ENCODE results near the gene APOA5. TPM values are rescaled to one million over a fixed set of nuclear protein-coding genes. Genes with fewer than 3 reads are reported as not detected.
"Not testable (repeated sequence)": the region's sequence is repeated elsewhere in the genome, so short reads cannot be mapped to it uniquely, and the experiment has no call there.

The APOA5 gene, protein sequence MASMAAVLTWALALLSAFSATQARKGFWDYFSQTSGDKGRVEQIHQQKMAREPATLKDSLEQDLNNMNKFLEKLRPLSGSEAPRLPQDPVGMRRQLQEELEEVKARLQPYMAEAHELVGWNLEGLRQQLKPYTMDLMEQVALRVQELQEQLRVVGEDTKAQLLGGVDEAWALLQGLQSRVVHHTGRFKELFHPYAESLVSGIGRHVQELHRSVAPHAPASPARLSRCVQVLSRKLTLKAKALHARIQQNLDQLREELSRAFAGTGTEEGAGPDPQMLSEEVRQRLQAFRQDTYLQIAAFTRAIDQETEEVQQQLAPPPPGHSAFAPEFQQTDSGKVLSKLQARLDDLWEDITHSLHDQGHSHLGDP
- total RNA-seq = 0.29 TPM

- no peak for DNase-seq (ENCODE audit: low spot score)
Observed at GRCh38 chr11:116791813-116792143, at the start of gene APOA5. Gene APOA5, minus strand, starts transcription at chr11:116791879. Its CDS starts 19 bp downstream, at chr11:116791860.

DNA sequence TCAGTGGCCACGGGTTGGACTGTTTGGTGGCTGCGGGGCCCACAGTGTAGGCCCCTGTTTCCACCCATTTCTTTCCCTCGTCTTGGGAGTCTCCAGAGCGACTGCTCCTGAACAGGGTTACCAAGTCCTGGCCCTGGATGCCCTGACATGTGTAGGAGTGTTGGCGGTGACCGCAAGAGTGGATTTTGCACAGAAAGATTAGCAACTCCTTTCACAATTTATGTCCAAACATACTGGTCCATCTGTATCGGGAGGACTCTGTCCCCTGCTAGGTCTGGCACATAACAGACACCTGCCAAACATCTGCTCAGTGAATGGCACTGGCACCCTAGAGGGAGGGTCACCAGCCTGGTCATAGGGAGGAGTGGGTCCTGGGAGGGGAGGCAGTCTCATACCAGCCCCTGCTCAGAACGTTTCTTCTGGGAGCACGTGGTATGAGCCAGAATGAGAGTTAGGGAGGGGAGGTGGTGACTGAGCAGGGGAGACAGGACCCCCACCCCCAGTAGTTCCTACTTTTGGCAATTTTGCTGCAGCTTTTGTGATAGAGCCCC is 49.1 kb upstream of the APOA5 start:
- no peak for DNase-seq (ENCODE audit: low spot score)

GRCh38 chr11:116840224-116840745 is 48.6 kb upstream of the APOA5 start:
- DNase-seq (ENCODE audit: low spot score) = no peak

GRCh38 chr11:116838321-116839084 is 46.8 kb upstream of the APOA5 start:
- DNase-seq (ENCODE audit: low spot score) = no peak

- DNase-seq (ENCODE audit: low spot score) = no peak
Observed at GRCh38 chr11:116837231-116838091, 45.8 kb upstream of the APOA5 start, which contains the start of gene APOA1. Gene APOA1, minus strand, starts transcription at chr11:116837622. Its CDS starts 235 bp downstream, at chr11:116837387.

- no peak for DNase-seq (ENCODE audit: low spot score)
Observed at GRCh38 chr11:116836632-116836991, 44.9 kb upstream of the APOA5 start.

DNA sequence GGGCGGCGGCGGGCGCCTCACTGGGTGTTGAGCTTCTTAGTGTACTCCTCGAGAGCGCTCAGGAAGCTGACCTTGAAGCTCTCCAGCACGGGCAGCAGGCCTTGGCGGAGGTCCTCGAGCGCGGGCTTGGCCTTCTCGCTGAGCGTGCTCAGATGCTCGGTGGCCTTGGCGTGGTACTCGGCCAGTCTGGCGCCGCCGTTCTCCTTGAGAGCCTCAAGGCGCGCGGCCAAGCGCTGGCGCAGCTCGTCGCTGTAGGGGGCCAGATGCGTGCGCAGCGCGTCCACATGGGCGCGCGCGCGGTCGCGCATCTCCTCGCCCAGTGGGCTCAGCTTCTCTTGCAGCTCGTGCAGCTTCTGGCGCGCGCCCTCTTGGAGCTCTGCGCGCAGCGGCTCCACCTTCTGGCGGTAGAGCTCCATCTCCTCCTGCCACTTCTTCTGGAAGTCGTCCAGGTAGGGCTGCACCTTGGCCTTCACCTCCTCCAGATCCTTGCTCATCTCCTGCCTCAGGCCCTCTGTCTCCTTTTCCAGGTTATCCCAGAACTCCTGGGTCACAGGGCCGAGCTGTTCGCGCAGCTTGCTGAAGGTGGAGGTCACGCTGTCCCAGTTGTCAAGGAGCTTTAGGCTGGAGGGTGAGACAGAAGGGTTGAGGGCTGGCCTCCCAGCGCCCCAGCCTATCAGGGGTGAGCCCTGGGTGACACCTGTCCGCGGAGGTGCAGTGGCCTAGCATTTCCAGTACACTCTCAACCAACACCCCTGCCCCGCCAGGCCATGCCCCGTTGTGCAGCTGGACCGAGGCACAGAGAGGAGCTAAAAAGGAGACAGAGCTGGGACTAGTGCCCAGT is 44.3 kb upstream of the APOA5 start:
- peak; percentile 94 for DNase-seq (ENCODE audit: low spot score)

- no peak for DNase-seq (ENCODE audit: low spot score)
Observed at GRCh38 chr11:116835042-116835772, 43.5 kb upstream of the APOA5 start.

DNA sequence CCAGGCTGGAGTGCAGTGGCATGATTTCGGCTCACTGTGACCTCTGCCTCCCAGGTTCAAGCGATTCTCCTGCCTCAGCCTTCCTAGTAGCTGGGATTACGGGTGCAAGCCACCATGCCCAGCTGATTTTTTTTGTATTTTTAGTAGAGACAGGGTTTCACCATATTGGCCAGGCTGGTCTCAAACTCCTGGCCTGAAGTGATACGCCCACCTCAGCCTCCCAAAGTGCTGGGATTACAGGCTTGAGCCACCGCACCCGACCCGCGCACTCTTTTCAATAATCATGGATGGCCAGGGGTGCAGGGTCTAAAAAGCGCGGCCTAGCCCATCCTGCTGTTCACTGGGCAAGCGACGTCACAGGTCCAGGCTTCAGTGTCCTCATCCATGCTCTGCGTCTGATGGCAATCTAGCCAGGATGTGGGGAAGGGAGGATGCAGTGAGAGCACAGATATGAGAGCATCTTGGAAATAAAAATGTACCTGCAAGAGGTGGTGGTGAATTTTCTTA is 42.9 kb upstream of the APOA5 start:
- DNase-seq (ENCODE audit: low spot score) = not testable (repeated sequence)

GRCh38 chr11:116833816-116834534 is 42.3 kb upstream of the APOA5 start:
- no peak for DNase-seq (ENCODE audit: low spot score)

DNA sequence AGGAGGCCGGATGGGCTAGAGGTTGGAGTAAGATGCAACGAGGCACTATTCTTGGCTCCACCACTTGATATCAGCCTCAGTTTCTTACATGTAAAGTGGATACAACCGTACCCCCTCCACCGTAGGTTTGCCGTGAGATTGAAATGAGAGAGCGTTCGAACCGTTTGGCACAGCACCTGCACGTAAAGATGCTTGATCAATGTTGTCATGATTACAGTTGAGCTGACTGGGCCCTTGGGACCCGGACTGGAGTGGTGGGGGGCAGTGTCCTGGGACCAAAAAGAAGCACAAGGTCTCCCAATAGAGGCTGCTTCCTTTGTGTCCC is 41.8 kb upstream of the APOA5 start:
- DNase-seq (ENCODE audit: low spot score) = no peak

DNA sequence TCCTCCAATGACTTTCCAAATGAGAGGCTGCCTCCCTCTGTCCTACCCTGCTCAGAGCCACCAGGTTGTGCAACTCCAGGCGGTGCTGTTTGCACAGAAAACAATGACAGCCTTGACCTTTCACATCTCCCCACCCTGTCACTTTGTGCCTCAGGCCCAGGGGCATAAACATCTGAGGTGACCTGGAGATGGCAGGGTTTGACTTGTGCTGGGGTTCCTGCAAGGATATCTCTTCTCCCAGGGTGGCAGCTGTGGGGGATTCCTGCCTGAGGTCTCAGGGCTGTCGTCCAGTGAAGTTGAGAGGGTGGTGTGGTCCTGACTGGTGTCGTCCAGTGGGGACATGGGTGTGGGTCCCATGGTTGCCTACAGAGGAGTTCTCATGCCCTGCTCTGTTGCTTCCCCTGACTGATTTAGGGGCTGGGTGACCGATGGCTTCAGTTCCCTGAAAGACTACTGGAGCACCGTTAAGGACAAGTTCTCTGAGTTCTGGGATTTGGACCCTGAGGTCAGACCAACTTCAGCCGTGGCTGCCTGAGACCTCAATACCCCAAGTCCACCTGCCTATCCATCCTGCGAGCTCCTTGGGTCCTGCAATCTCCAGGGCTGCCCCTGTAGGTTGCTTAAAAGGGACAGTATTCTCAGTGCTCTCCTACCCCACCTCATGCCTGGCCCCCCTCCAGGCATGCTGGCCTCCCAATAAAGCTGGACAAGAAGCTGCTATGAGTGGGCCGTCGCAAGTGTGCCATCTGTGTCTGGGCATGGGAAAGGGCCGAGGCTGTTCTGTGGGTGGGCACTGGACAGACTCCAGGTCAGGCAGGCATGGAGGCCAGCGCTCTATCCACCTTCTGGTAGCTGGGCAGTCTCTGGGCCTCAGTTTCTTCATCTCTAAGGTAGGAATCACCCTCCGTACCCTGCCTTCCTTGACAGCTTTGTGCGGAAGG is 40.9 kb upstream of the APOA5 start:
- DNase-seq (ENCODE audit: low spot score) = peak; percentile 35

DNA sequence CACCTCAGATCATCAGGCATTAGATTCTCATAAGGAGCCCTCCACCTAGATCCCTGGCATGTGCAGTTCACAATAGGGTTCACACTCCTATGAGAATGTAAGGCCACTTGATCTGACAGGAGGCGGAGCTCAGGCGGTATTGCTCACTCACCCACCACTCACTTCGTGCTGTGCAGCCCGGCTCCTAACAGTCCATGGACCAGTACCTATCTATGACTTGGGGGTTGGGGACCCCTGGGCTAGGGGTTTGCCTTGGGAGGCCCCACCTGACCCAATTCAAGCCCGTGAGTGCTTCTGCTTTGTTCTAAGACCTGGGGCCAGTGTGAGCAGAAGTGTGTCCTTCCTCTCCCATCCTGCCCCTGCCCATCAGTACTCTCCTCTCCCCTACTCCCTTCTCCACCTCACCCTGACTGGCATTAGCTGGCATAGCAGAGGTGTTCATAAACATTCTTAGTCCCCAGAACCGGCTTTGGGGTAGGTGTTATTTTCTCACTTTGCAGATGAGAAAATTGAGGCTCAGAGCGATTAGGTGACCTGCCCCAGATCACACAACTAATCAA is 40.2 kb upstream of the APOA5 start:
- no peak for DNase-seq (ENCODE audit: low spot score)

DNA sequence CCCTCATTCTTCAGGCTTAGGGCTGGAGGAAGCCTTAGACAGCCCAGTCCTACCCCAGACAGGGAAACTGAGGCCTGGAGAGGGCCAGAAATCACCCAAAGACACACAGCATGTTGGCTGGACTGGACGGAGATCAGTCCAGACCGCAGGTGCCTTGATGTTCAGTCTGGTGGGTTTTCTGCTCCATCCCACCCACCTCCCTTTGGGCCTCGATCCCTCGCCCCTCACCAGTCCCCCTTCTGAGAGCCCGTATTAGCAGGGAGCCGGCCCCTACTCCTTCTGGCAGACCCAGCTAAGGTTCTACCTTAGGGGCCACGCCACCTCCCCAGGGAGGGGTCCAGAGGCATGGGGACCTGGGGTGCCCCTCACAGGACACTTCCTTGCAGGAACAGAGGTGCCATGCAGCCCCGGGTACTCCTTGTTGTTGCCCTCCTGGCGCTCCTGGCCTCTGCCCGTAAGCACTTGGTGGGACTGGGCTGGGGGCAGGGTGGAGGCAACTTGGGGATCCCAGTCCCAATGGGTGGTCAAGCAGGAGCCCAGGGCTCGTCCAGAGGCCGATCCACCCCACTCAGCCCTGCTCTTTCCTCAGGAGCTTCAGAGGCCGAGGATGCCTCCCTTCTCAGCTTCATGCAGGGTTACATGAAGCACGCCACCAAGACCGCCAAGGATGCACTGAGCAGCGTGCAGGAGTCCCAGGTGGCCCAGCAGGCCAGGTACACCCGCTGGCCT is 38.7 kb upstream of the APOA5 start:
- DNase-seq (ENCODE audit: low spot score) = no peak

DNA sequence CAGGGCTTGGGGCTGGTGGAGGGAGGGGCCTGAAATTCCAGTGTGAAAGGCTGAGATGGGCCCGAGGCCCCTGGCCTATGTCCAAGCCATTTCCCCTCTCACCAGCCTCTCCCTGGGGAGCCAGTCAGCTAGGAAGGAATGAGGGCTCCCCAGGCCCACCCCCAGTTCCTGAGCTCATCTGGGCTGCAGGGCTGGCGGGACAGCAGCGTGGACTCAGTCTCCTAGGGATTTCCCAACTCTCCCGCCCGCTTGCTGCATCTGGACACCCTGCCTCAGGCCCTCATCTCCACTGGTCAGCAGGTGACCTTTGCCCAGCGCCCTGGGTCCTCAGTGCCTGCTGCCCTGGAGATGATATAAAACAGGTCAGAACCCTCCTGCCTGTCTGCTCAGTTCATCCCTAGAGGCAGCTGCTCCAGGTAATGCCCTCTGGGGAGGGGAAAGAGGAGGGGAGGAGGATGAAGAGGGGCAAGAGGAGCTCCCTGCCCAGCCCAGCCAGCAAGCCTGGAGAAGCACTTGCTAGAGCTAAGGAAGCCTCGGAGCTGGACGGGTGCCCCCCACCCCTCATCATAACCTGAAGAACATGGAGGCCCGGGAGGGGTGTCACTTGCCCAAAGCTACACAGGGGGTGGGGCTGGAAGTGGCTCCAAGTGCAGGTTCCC is 38.0 kb upstream of the APOA5 start, which contains the start of gene APOC3:
APOC3 (plus strand) TSS at position 383 of the 659 bp plus-strand sequence. CDS start 676 bp downstream, outside the sequence.
- DNase-seq (ENCODE audit: low spot score) = no peak
